GM19468 (cell line): ENCODE measurements around the gene RIN3.

Experiments
- ATAC-seq: cut with Tn5 transposase; IDR thresholded peaks from one replicate; pipeline ENCODE4 v1.9.1; 2021; ENCODE audit warnings: mild to moderate bottlenecking, moderate library complexity, moderate number of reproducible peaks; ENCODE audit not compliant: unreplicated experiment; ENCODE audit errors: extremely low read depth

Gene RIN3, protein sequence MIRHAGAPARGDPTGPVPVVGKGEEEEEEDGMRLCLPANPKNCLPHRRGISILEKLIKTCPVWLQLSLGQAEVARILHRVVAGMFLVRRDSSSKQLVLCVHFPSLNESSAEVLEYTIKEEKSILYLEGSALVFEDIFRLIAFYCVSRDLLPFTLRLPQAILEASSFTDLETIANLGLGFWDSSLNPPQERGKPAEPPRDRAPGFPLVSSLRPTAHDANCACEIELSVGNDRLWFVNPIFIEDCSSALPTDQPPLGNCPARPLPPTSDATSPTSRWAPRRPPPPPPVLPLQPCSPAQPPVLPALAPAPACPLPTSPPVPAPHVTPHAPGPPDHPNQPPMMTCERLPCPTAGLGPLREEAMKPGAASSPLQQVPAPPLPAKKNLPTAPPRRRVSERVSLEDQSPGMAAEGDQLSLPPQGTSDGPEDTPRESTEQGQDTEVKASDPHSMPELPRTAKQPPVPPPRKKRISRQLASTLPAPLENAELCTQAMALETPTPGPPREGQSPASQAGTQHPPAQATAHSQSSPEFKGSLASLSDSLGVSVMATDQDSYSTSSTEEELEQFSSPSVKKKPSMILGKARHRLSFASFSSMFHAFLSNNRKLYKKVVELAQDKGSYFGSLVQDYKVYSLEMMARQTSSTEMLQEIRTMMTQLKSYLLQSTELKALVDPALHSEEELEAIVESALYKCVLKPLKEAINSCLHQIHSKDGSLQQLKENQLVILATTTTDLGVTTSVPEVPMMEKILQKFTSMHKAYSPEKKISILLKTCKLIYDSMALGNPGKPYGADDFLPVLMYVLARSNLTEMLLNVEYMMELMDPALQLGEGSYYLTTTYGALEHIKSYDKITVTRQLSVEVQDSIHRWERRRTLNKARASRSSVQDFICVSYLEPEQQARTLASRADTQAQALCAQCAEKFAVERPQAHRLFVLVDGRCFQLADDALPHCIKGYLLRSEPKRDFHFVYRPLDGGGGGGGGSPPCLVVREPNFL

DNA sequence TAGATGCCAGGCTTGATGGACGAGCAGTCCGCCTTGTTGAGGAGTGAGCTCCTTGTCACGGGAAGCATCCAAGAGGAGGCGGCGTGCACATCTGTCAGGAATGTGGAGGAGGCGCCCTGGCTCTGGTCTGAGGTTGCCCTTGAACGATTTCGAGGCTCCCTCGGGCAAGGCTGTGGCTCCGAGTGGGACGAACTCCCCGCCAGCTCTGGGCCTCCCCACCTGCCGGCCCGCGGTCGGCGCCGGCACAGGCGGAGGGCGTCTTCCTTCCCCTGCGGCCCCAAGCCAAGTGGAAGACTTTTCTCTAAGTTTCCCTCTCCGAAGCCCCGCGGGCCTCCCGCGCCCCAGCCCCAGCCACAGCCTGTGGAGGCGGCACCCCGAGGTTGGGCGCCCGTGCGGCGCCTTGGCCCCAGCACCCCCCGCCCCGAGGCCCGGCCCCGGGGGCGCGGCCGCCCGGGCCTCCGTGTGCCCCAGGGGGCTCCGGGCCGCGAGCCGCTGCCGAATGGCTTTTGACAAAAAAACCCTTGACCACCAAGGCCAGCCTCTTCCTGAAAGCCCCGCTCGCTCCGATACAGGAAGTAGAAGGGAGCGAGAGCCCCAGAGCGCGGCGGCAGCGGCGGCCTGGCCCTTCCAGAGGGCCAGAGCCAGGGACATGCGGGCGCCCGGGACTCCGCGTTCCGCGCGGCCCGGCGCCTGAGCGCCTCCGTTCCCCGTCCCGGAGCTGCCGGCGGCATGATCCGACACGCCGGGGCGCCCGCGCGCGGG lies at the start of gene RIN3:
TSS of gene RIN3 (plus strand) at position 578 of the 762 bp plus-strand sequence. CDS start at position 730, 152 bp downstream.
- no peak for ATAC-seq

DNA sequence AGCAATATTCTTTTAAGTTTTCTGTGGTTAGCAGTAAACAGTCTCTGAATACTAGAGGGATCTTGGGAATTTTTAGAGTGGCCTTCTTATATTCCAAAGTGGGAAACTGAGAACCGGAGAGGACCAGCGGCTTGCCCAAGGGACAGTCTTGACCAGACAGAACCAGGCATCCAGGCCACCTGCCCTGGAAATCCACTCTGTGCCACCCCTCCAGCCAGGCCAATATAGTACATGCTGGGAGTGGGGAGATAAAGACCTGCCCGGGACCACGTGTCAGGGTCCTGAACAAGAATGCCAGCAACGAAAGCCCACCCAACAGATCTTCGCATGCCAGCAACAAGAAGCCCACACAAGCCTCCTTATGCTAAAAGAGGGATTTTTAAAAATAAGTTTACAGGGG lies 49.4 kb upstream of the RIN3 start:
- ATAC-seq, result no peak

DNA sequence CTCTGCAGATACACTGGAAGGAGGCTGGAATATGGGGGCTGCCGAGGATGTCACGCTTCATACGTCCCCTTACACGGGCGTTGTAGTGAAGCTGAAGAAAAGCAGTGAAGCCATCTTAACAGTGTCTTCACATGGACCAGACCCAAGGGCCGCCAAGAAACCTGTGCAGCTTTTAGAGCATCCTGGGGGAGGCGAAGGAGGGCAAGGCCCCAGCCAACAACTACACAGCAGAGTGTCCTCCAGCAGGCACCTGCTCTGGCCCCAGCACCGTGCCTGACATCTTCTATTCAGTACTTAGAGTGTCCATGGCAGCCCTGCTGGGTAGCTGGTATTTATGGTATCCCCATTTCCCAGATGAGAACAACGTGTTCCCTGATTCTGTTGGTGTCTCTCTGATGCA lies 48.9 kb upstream of the RIN3 start:
- no peak for ATAC-seq

DNA sequence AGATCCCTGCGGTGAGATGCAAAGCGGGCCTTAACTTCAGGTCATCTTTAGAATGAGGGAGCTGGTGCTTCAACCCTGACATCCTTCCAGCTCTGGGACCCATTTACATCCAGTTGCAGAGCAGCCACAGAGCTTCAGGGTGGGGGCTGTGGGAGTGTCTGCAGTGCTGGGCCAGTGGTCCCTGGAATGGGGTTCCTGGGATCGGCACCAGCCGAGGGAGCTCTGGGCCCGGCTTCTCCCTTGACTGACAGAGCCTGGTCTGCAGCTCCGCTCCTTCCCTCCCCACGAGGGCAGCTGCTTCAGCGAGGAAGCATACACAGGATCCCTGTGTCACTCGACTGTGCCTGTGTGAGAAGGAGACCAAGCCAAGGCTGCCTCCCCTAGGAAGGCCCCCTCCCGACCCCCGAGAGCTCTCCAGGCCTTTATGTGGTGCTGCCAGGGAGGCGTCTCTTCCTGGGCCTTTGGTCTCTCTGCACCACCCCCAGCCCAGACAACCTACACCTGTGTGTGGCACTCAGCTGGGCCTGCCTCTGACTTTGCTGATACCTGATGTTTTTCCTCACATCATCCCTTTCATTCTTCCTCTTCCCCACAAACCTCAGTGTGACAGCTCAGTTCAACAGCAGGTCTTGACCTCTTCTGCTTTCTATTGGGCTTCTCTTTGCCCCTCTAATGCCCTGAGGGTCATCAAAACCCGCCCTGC lies 48.1 kb upstream of the RIN3 start:
- ATAC-seq, result no peak

DNA sequence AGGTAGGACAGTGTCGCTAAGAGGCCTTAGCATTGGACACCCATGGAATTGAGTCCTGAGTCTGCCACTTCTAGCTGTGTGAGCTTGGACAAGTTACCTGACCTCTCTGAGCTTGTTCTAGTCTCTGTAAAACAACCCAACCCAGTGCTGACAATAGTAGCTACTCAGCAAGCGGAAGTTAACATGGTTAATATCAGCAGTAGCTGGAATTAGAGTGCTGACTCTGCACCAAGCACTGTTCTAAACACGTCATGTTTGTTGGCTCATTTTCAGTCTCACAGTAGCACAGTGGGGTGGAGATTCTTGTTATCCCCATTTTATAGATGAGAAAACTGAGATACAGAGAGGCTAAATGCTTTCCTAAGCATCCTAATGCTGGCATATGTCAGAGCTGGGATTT lies 47.5 kb upstream of the RIN3 start:
- ATAC-seq, result no peak

DNA sequence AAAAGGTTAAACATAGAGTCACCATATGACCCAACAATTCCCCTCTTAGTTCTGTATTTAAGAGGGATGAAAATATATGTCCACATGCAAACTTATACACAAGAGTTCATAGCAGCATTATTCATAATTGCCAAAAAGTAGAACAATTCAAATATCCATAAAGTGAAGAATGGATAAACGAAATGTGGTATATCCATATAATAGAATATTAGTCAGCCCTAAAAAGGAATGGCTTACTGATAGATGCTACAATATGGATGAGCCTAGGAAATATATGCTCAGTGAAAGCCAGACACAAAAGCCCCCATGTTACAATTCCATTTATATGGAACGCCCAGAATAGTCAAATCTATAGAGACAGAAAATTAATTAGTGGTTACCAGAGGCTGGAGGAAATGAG lies 44.1 kb upstream of the RIN3 start:
- no peak for ATAC-seq

DNA sequence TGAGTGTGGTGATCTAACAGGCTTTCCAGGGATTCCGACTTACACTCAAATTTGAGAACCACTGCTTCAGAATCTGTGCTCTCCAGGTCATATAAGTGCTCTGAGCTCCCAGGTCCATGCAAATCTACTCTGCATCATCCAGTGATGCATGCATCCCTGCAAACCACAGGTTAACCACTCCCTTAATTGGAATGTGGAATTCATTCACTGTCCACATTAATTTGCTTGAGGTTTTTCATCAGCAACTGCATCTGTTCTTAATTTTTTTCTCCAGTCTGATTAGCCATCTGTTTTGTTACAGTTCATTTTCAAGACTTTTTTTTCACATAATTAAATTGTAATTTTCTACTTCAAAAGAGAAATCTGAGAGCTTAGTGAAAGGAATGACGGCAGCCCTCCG lies 43.4 kb upstream of the RIN3 start:
- ATAC-seq, result no peak

DNA sequence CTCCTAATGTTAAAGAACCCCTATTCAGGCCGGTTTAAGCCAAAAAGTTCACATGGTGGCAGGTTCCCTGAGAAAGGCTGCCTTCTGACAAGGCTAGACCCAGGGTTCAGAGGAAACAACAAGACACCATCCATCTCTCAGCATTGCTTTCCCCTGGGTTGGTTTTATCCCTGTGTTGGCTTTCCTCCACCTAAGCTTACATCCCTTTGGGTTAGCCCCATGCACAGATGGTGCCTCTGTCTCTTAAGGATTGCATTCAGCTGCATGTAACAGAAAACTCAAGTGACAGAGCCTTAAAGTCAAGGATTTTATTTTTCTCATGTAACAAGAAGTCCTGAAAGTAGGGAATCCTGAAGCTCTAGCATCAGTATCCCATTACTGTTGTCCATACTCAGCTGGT lies 42.8 kb upstream of the RIN3 start:
- ATAC-seq, result no peak

DNA sequence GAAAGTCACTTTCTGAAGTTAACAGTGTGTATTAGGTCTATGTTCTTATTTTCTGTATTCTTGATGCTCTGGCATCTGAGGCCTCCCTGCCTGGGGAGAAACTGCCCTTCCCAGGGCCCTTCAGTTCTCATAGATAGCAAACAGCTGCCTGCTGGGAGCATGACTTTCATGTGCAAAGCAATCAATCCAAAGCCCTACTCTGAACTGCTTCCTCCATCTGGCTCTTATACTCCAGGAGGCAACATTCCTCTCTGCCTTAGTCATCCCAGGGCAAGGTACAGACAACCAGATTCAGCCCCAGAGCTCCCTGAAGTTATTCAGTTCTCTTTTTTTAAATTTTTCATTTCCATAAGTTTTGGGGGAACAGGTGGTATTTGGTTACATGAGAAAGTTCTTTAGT lies 41.7 kb upstream of the RIN3 start:
- no peak for ATAC-seq

DNA sequence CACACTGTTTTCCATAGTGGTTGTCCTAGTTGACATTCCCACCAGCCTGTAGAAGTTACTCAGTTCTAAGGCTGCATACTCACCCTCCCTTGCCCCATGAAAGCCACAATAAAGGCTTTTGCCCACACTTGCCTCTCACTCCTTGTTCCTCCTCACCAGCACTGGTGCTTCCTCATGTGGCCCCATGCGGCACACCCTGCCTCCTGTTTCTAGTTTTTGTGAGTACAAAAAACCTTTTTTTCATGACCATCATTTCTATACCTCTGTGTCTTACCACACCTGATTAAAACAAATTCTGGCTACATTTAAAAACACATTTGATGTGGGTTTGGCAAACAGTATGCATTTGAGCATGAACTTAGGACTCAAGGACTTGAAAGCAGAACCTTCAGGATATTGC lies 40.7 kb upstream of the RIN3 start:
- no peak for ATAC-seq

DNA sequence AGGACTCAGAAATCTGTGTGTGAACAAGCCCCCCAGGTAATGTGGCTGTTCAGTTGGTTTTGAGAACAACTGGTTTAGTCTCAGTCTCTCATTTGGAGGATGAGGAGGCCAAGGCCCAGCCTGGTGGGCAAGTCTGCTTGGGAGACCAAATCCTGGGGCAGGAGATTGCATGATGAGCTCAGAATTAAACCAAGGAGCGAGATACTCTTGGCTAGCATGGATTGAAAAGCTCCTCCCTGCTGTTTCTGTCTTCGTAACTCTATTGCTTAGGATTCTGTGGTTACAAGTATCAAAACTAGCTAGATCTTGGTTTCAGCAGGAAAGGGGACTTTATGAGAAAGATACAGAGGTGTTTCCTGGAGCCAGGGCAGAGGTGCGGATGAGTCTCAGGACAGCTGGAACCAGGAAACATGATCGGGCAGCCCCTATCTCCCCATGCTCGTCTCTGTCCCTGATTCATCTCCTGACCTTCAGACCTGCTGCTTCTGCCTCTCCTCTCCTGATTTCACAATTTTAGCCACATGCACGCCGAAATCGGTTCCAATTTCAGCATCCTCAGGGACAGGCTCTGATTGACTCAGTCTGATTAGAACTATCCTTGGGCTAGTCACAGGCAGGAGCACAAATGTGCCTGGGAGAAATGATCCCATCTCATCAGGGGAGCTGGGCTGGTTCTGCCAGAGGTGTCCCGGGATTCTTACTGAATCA lies 40.2 kb upstream of the RIN3 start:
- no peak for ATAC-seq

DNA sequence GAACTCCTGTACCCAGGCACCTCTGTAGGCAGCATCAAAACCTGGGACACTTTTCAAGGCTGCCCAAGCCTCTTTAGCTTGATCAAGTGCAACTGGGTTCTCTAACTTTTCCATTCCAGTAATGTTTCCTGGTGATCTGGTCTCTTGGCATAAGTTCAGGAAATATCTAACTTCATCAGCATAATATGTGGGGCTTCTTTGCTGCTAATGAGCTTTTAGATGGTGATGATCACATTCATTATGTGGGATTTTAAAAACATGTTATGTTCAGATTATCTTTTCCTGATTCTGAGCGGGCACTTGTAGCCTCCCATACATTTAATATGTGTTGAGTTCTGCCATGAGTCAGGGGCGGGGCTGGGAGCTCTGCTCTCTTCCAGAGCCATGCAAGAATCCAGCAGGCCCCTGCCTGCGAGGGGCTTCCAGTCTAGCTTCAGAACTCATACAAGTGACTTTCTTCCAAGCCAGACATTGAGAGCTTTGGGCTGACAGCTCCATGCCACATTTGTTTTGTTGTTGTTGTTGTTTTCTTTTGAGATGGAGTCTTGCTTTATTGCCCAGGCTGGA lies 39.5 kb upstream of the RIN3 start:
- no peak for ATAC-seq

DNA sequence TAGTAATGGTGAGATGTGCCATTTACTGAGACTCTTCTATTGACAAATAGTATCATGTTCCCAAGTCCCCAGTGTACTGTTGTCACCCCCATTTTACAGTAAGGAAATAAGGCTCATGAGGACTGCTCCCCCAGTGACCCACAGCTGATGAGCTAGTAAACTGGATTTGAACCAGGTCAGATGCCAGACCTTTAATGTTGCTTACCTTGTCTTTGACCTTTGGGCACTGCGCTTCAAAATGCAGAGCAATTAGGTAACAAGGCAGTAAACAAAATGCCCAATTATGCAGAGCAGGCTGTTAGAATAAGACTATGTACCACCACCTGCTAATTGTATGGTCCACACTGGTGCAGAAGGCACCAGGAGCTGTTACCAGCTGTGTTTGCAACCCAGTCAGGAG lies 38.5 kb upstream of the RIN3 start:
- ATAC-seq, result no peak

DNA sequence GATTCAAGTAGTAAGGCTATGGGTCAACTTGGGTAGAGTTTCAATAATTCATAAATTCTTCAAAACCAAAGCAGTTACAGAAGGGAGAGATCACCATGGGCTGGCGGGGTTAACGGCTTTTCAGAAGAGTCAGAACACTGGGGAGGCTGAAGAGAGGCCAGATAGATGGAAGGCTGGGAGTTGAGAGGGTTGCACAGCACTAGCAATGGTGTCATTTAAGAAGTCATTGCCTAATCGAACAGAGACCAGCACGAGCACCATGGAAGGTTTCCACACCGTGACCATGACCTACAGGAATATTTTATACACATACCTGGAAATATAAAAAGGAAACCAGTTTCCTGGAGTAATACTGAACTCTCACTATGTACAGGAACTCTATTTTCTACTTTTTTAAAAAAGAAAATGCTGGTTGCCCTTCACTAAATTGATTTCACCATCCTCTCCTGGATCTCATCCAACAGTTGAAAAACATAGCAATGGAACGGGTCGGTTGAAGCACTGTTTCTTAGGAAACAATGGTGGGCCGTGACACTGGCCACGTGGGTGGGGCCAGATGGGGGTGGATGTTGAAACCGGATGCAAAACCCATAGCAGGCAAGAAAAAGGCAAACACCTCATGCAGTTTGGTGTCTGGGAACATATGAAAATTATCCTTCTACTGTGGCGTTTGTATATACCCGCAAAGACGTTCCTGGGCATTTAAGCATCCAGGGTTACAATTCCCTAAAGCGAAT lies 38.0 kb upstream of the RIN3 start:
- no peak for ATAC-seq

DNA sequence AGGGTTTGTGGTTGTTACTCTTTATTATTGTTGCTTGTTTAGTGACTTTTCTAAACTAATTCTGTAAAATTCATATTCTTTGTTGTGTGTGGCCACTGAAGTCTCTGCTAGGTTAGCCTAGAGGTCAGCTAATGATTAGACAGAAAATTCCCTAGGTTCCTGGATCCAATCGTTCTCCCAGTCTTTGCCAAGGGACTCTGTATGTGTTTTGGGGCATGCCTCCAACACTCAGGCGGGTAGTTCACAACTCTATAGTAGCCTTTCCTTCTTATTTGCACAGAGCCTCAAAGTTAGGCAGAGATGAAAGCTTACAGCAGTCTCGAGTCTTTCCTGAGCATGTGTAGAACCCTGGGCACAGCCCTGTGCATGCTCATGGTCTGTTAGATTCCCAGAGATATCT lies 32.7 kb upstream of the RIN3 start:
- no peak for ATAC-seq

DNA sequence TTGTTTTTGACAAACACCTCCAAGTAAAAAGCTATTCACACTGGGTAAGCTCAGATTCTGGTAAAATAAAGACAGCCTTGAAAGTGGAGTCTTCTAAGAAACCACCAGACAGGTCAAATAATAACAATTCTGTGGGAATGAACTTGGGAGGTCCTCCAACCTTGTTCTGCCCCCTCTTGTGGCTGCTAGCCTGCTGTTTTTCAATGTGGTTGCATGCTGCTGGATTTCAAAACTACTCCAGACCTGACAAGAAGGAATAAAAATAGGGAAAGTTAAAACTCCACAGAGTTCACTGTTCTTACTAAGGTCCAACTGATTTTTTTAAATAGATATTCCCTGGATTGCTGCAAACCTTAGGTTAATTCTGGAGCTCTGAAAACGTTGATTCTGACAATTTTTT lies 32.2 kb upstream of the RIN3 start:
- ATAC-seq, result no peak

DNA sequence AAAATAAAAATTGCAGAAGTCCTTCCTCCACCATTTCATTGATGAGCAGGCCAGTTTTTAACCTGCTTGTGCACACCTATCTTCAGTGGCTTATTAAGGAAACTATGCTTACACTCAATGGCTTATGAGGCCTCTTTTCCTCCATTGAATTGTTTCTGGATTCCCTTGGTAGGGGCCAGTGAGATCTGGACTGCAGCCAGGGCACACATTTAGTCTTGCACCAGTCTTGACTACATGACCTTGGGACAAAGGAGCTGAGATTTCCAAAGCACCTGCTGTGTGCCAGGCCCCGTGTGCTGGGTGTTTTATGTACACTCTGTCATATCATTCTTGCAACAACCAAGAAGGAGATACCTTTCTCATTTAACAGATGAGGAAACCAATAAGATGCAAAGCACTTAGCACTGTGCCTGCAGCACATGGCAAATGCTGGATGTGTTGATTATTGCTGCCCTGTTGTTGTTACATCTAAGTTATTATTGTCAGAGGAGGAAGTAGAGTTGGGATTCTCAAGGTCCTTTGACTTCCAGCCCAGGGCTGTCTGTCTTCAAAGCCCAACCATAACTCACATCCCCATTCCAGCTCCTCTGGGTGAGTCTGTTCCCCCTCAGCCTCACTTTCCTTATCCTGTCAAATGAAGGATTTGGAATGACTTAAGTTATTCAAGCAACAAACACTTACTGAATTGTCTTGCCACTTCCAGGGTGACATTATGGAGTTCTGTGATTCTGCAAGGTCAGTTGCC lies 31.6 kb upstream of the RIN3 start:
- no peak for ATAC-seq
